ENCODE results near the gene ENOX2. TPM values are rescaled to one million over a fixed set of nuclear protein-coding genes. Genes with fewer than 3 reads are reported as not detected.
"Not testable (repeated sequence)": the region's sequence is repeated elsewhere in the genome, so short reads cannot be mapped to it uniquely, and the experiment has no call there.

ENOX2 gene, protein sequence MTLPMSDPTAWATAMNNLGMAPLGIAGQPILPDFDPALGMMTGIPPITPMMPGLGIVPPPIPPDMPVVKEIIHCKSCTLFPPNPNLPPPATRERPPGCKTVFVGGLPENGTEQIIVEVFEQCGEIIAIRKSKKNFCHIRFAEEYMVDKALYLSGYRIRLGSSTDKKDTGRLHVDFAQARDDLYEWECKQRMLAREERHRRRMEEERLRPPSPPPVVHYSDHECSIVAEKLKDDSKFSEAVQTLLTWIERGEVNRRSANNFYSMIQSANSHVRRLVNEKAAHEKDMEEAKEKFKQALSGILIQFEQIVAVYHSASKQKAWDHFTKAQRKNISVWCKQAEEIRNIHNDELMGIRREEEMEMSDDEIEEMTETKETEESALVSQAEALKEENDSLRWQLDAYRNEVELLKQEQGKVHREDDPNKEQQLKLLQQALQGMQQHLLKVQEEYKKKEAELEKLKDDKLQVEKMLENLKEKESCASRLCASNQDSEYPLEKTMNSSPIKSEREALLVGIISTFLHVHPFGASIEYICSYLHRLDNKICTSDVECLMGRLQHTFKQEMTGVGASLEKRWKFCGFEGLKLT
- total RNA-seq: 12.3 and 12.4 TPM in 2 replicates

DNA sequence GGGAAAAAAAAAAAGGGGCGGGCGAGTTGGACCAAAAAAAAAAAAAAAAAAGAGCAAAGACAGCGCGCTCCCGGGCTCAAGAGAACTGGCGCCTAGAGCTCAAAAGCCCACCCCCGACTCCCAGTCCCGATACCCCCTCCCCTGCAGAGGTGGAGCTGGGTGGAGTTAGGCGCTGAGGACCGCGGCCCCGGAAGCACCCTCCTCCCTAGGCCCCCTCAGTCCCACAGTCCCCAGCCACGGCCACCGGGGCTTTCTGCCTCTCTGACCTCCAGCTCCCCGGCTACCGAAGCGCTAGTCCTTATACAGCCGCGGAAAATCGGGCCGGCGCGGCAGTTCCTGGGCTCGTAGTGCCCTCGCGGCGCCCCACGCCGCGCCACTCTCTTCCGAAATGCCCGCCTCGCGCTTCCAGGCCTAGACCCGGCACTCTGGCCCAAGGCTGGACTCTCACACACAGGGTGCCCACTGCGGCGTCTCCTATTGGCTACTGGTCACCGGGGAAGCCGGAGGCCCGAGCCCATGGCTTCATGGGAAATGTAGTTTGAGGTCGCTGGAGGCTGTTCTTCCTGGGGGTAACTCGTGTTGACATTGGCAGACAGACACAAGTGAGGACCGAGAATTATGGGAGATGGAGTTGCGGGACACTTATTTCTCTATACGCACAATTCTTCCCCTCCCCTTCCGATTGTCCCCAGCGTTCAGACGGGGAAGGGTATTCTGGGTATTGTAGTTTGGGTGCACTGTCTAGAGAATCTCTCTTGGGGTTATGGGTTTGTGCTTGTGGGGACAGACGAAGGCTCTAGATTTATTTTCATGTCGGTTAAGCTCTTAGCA is at the start of gene ENOX2:
TSS of gene ENOX2 (minus strand) at position 427 of the 831 bp plus-strand sequence. CDS start 199,993 bp downstream, outside the sequence.
- DNase-seq (ENCODE audit: low read depth, low spot score): peak; percentile 88

DNA sequence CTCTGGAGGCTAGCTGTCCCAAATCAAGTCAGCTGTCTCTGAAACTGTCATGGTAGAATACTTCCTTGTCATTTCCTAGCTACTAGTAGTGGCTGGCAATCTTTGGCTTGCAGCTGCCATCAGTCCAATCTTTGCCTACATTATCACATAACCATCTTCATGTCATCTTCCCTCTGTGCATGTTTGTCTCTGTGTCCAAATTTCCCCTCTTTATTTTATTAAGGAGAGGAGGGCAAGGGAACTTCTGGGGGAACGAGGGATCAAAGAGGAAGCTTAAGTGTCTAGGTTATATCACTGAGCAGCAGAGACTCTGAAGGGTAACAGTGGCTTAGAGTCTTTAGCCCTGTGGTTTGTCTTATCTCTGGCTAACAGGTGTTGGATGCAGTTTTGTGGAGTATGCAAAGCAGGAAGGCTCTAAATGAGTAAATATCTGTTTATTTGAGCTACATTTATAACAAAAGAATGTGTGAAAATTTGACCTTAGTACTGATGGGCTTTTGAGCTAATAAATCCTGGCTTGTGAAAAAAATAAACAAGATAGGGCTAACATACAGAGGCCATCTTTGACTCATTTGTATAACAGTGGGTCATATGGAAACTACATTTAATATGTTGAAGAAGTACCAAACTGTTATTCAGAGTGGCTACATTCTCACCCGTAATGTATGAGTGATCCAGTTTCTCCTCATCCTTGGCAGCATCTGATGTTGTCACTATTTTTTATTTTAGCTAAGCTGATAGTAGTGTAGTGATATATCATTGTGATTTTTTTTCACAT is 49.4 kb upstream of the ENOX2 start:
- no peak for DNase-seq (ENCODE audit: low read depth, low spot score)

DNA sequence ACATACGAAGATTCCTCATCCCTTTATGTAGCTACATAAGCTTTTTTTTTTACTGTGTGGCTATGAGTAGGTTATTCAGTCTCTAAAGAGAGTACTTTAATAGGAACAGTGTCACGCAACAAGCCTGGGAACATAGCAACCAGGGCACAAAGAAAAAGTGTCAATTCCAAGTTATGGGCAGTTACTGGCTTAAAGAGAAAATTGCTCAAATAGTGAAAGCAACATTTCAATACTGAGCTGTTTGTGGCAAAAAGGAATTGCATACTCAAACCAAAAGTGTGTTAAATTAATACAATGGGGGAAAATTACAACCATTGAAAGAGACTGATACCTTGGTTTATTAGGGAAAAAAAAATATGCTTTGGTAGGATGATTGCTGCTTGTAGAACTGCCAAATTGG is 41.2 kb upstream of the ENOX2 start:
- DNase-seq (ENCODE audit: low read depth, low spot score): no peak

DNA sequence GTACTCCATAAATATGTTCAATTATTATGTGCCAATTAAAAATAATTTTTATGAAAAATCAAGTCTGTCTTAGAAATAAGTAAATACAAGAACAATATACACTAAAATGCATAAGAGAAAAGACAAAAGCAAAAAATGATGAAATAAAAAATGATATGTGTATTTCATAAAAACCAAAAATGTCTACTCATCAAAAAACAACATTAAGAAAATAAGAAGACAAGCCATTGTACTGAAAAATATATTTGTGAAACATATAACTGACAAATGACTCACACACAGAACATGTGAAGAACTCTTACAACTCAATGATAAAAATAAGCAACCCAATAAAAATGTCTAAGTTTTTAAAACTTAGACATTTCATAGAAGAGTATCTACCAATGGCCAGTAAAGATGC is 34.1 kb upstream of the ENOX2 start:
- no peak for DNase-seq (ENCODE audit: low read depth, low spot score)

DNA sequence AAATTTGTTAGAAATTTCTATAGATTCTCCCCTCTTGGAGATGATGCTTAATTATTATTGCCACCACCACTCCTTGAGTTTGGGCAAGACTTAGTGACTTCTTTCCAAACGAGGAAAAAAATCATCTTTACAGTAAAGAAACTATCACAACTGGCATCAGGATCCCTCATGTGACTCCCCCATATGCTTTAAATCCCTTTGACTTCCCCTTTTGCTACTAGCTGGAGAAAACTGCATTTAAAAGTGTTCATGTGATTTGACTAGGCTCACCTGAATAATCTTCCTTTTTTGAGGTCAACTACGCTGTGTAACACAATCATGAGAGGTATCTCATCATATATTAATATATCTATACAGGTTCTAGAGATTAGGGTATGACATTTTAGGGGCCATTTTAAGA is 30.3 kb upstream of the ENOX2 start:
- DNase-seq (ENCODE audit: low read depth, low spot score): no peak

DNA sequence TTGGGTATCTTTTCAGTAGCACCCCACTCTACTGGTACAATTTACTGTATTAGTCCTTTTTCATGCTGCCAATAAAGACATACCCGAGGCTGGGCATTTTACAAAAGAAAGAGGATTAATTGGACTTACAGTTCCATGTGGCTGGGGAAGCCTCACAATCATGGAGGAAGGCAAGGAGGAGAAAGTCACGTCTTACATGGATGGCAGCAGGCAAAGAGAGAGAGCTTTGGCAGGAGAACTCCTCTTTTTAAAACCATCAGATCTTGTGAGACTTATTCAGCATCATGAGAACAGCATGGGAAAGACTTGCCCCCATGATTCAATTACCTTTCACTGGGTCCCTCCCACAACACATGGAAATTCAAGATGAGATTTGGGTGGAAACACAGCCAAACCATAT is 17.4 kb upstream of the ENOX2 start:
- DNase-seq (ENCODE audit: low read depth, low spot score): not testable (repeated sequence)

DNA sequence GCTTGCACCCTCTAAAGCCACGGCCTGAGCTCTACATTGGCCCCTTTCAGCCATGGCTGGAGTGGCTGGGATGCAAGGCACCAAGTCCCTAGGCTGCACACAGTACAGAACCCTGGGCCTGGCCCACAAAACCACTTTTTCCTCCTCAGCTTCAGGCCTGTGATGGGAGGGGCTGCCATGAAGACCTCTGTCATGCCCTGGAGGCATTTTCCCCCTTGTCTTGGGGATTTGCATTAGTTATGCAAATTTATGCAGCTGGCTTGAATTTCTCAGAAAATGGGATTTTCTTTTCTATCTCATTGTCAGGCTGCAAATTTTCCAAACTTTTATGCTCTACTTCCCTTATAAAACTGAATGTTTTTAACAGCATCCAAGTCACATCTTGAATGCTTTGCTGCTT is 16.7 kb upstream of the ENOX2 start:
- DNase-seq (ENCODE audit: low read depth, low spot score): not testable (repeated sequence)

DNA sequence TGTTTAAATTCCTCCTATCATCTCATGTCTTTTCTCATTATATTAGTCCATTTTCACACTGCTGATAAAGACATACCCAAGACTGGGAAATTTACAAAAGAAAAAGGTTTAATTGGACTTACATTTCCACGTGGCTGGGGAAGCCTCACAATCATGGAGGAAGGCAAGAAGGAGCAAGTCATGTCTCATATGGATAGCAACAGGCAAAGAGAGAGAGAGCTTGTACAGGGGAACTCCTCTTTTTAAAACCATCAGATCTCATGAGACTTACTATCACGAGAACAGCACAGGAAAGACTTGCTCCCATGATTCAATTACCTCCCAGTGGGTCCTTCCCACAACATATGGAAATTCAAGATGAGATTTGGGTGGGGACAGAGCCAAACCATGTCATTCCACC is 15.5 kb upstream of the ENOX2 start:
- DNase-seq (ENCODE audit: low read depth, low spot score): not testable (repeated sequence)

DNA sequence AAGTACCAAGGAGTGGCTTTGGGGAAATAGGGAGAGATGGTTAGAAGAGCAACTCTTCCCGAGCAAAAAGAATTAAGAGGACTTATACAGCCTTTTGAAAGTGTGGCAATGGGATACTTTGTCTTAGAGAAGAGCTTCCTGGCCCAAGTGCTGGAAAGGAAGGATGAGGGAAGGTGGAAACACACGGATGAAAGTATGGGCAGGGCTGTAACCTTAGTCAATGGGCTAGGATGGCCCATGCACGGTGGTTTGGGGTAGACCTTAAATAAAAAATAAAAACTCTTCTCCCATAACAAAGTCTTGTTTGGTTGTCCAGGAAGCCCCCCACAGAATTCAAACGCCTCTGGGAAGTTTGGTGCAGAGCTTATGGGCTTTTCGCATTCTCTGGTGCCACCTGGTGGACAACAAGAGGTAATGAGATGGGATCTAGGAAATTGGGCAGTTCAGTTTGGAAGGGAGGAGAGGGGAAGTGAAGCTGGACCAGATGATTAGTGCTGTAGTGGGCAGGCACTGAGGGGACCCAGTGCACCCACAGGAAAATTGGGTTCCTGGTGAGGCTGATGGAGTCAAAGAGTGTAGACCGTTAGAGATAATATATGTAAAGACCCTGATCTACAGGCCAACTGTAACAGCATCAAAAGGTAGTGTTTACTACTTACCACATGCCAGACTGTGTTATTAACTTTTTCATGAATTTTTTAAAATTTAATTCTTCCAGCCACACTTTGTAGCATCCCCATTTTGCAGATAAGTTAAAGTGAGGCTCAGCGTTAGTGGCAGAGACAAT is 13.8 kb upstream of the ENOX2 start:
- peak; percentile 26 for DNase-seq (ENCODE audit: low read depth, low spot score)

DNA sequence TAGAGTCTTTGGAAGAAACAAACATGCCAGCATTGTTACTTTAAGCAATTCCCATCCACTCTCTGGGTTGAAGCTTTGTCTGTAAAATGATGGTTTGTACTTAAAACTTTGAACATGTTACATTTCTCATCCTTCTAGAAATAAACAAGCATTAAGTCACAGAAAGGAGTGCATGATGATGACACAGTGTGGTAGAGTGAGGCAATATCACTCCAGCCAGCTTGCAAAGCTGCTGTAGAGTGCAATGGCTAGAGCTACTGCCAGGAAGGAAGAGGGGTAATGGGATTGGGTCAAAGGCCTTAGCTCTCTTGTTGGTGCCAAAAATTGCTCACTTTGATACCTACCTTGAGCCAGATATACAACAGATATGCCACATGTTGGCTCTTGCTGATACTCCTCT is 12.3 kb upstream of the ENOX2 start:
- no peak for DNase-seq (ENCODE audit: low read depth, low spot score)

DNA sequence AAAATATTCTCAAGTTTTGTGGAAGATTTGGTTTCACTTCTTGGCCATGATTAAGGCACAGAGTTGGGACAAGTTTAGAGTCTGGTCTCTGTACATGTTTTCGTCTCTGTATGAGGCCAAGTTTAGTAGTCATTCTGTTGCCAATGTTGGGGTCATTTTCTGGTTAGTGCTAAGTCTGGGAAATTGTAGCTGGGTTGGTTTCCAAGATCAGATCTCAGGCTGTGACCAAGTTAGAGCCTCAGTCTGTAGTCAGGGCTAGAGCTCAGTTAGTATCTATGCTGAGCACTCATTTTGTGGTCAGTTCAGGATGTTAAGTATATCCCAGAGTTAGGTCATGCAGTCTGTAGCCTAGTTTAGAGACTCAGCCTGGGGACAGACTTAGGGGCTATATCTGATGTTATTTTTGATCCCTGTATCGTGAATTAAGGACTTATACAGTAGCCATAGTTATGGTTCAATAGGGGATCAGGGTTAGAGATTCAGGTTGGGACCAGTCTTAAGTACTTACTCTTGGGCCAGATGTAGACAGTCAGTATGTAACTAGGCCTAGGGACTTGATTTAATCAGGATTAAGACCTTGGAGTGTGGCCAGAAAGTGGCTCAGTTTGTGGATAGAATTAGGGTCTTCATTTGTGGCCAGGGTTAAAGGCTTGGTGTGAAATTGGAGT is 6.6 kb upstream of the ENOX2 start:
- no peak for DNase-seq (ENCODE audit: low read depth, low spot score)

DNA sequence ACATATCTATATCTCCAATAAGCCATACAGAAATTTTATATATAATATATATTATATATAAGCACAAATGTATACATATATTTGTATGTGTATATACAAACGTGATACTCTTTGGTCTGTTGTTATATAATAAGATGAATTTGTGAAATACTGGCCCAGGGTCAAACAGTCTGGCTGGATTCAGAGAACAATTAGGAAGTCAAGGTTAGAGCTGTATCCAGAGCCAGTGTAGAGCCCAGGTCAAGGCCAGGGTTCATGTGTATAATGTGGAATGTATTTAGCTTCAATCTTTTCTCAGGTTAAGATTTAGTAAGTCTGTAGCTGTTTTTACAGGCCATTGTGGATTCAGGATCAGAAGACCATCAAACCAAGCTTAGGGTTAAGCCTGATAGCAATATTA is 3.8 kb upstream of the ENOX2 start:
- DNase-seq (ENCODE audit: low read depth, low spot score): no peak

DNA sequence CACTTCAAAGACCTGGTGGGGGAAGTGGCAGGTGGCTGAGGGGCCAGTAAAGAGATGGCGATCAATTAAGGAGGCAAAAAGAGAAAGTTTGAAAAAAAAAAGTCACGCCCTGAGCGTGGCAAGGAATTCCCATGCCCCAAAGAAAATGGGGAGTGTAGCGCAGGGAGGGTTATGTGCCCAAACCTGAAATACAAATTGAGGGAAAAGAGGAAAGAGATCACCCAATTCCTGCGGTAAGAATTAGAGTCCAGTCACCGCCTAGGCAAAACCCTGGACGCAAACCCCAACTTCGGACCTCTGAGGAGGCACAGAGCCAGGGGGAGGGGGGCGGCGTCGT is 595 bp downstream of the ENOX2 start:
- DNase-seq (ENCODE audit: low read depth, low spot score): no peak

DNA sequence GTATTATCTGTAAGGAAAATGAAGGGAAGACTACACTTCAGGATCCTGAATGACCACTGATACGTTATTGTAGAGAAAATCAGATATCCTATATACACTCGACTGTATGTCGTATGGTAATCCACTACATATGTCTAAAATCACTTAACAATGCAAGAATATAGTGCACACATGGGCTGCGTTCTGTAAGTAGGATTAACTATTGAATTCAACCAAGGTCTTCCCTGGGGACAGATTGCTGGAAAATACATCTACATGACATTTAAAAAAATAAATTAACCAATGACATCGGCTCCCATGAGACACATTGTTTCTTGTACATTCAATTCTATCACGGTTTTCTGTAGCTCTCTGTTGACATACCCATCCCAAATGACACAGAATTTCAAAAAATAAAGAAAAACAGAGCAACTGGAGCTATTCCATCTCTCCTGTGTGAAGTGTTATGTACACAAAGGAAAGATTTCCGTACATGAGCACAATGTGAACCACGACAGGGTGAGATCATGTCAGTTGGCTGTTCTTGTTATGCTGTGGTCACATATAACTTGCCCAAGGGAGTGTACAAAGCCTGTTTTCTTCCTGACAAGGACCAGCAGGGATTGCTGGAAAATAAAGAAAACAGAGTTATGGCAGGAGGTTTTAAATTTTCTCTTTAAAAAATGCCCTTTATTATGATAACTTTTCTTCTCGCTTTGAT is 6.1 kb downstream of the ENOX2 start:
- DNase-seq (ENCODE audit: low read depth, low spot score): no peak

DNA sequence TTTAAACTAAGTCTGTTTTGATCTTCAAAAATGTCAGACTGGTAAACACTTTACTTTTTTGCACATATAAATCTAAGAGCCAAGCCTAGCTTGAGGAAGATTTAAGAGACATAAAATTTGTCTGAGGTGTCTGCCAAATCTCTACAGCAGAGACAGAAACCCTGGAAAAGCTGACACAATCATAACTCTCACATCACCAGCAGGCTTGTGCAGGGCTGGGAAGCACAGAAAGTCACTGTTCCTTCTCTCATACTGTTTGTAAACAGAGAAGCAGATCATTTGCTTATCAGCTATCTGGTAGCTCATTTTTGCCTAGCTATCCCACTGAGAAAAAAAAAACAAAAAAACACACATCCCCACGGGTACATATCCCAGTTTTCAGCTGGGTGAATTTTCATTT is 7.0 kb downstream of the ENOX2 start:
- no peak for DNase-seq (ENCODE audit: low read depth, low spot score)

DNA sequence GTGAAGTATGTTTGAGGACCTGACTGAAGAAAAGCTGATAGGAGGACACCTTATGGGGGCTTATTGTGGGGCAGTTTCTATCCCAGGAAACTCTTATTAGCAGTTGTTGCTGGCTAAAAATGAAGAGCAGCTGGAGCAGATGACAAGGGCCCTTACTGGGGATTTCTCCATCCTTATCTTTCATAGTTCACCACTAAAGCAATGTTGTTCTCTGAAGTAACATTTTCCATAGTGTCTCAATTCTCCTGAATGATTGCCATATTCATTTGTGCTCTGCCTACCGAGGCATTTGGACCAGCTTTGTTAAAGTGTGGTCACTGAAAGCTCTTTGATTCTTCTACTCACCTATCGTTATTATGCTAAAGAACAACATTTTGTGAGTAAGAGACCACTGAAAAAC is 7.7 kb downstream of the ENOX2 start:
- DNase-seq (ENCODE audit: low read depth, low spot score): no peak

DNA sequence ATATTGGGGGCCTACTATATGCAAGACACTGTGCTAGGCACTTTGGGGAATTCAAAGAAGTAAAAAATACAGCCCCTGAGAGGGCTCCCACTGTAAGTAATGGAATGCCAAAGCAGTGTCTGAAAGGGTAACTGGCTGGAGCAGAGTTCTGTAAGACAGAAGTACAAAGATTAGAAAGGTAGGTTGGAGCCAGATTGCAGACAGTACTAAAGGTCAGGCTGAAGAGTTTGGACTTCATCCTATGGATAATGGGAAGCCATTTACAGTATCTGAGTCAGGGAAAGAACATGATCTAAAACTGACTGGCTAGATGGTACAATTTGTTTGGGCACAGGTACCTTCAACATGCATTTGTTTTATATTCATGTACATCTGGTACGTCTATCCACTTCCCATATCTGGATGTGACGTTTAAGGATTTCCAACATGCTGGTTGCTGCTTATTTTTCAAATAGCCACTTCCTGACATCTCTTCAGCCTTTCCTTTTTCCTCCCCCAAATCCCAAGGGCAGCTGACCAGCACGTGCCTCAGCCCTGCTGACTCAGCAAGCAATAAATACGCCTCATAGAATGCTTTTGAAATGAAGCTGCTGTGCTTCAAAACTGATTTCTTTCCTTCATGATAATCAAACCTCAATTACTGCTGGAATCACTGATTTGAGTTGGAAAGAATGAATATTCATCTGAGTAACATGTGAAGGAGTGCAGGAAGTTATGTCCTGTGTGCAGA is 9.5 kb downstream of the ENOX2 start:
- no peak for DNase-seq (ENCODE audit: low read depth, low spot score)

DNA sequence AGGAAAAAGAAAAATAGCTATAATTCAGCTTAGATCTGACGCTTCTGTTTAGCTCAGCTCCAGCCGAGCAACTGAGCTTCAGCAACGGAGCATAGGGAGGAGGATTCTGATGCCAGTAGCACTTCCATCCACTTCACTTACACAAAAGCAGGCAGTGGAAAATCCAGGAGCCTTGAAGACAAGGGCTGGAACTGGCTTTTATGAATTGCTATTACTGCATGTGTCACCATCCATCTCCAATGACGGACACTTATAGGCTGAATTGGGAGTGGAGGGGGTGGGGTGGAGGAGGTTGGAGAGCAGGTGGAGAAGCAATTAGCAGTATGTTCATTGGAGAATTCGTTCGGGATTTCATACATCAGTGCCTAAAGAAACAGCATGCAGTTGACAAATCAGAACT is 15.6 kb downstream of the ENOX2 start:
- no peak for DNase-seq (ENCODE audit: low read depth, low spot score)

DNA sequence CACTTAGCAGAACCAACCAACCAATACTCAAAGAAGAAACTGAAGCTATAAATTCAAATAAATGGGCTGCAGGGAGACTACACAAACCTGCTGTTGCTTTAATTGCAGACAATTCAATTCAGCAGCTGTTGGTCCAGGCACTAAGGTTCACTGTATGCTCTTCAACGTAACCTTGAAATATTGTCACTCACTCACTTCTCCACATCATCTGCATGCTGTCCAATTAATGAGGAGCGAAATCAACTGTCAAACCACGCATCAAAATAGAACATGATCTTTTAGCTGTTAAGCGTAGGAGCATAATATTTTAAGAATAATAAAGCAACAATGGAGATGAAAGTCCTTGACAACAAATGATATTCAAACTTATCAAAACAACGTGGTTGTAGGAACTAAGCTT is 17.0 kb downstream of the ENOX2 start:
- no peak for DNase-seq (ENCODE audit: low read depth, low spot score)

Measured in pulmonary artery endothelial cell (primary cell).